ENCODE data around the gene AQP12B.
"Not testable (repeated sequence)": the region's sequence is repeated elsewhere in the genome, so short reads cannot be mapped to it uniquely, and the experiment has no call there.

AQP12B gene

GRCh38 chr2:240701091-240701735 is 18.5 kb upstream of the AQP12B start:
- no peak for DNase-seq

GRCh38 chr2:240700616-240701015 is 17.9 kb upstream of the AQP12B start:
- DNase-seq, result not testable (repeated sequence)

DNA sequence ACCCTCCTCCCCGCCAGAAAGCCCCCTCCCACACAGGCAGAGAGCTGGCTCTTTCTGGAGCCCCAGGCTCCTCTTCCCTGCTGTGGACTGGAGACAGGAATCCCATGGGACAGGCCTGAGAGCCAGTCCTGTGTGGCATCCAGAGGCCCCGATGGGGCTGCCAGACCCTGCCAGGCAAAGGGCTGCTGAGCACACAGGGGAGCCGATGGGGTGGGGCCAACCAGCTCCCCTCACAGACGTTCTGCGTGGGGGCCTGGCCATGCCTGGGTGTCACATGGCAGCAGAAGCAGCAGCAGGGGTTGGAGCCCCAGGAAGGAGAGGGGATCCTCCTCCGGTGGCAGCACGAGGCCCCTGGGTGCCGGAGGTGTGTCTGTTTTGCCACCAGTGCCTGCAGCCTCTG is 17.1 kb upstream of the AQP12B start:
- not testable (repeated sequence) for DNase-seq

GRCh38 chr2:240698852-240699561 is 16.3 kb upstream of the AQP12B start:
- DNase-seq, result not testable (repeated sequence)

GRCh38 chr2:240696469-240696868 is 13.8 kb upstream of the AQP12B start:
- DNase-seq, result not testable (repeated sequence)

- DNase-seq, result not testable (repeated sequence)
Measured at GRCh38 chr2:240695593-240695992, 12.9 kb upstream of the AQP12B start.

DNA sequence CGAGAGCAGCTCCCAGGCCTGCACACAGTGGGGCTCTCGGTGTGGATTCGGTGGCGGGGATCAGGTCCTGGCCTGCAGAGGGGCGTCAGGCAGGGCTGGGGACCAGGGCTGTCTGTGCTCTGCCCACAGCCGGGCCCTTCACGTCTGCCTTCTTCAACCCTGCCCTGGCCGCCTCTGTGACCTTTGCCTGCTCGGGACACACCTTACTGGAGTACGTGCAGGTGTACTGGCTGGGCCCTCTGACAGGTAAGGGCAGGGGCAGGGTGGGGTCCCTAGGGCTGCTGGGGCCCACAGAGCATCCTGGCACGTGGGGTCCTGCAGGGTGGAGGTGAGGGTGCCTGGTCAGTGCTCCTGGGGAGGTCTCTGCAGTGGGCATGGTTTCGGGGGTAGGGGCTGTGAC is 11.6 kb upstream of the AQP12B start:
- not testable (repeated sequence) for DNase-seq

DNA sequence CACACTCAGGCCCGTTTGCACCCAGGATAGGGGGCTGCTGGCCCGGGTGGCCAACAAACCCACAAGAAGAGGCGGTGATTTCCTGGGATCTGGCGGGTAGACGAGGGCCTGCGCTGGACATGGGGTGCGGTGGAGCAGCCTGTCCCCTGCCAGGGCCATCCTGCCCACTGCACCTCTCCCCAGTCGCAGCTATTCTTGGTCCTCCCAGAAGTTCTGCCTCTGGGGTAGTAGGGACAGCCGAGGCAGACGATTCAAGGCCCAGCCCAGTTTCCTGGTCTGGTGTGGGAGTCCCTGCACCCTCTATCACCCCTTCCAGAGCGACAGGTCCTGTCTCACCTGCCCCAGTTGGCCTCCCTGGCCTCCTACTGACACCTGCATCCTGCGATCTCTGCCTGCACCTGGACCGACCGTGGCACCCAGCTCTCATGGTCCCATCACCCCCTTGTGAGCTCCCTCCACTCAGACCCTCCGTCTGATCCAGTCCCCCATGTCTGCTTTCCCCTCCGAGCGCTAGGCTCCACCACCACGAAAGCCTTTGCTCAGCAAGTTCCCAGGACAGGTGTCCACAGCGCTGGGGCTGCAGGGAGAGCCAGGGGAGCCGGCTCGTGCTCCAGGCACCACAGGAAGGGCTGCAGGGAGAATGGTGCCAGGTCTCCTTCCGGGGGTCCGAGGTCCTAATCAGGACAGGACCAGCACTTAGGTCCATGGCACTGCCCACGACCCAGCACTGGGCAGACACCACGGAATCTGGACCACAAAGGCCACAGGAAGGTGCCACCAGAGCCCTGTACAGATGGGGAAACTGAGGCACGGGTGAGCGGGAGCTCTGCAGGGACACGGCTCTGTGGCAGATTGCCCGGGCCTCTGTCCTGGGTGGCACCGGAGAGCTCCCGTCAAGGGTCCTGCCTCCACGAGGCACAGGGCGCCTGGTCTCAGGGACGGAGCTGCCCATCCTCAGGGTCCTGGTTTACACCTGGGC is 10.2 kb upstream of the AQP12B start:
- DNase-seq, result not testable (repeated sequence)

- not testable (repeated sequence) for DNase-seq
Measured at GRCh38 chr2:240691631-240692420, 9.1 kb upstream of the AQP12B start, which contains the start of gene AQP12A. Gene AQP12A (plus strand): TSS chr2:240691866. CDS start chr2:240691914, 48 bp downstream.

DNA sequence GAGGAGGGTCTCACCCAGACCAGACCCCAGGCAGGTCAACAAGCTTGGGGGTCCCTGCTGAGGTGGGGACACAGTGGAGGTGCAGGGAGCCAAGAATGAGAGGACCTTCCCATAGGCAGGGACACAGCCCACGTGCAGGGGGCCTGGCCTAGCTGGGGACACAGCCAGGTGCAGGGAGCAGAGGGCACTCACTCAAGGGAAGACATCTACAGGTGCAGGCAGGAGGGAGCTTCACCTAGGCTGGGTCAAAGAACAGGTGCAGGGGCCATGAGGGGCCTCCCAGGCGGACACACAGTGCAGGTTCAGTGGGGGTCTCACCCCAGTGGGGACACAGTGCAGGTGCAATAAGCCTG is 8.4 kb upstream of the AQP12B start:
- DNase-seq, result not testable (repeated sequence)

GRCh38 chr2:240690421-240691074 is 7.9 kb upstream of the AQP12B start:
- not testable (repeated sequence) for DNase-seq

DNA sequence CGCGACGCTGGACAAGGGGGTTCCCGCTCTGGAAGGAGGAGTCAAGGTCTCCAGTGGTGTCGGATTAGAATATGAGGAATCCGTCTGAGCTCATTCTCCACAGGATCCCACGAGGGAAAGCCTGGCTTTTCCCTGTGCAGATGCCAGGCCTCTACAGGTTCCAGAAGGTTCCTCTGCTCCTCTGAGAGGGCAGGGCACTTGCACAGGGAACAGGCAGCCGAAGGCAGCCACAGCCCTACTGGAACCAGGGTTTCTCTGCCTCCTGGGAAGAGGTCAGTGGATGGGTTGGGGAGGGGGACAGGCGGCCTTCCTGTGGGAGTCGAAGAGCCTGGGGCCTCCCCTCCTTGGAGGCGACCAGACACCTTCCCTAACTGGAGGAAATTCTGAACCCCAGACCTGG is 7.3 kb upstream of the AQP12B start:
- no peak for DNase-seq

DNA sequence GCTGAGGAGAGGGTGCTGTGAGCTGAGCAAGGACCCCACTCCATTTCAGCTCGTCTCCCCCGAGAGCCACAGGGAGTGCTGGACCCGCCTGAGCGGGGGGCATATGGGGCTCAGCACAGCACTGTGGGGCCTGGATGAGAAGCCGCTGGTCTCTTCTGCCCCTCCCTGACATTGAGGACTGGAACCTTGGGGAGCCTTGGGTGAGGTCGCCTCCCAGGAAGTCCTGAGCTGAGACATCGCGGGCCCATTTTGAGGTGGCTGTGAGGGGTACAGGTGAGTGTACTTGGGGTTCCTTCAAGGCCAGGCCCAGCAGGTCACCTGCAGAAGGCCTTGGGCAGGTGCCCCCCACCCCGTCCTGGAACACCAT is 5.9 kb upstream of the AQP12B start:
- DNase-seq, result no peak

DNA sequence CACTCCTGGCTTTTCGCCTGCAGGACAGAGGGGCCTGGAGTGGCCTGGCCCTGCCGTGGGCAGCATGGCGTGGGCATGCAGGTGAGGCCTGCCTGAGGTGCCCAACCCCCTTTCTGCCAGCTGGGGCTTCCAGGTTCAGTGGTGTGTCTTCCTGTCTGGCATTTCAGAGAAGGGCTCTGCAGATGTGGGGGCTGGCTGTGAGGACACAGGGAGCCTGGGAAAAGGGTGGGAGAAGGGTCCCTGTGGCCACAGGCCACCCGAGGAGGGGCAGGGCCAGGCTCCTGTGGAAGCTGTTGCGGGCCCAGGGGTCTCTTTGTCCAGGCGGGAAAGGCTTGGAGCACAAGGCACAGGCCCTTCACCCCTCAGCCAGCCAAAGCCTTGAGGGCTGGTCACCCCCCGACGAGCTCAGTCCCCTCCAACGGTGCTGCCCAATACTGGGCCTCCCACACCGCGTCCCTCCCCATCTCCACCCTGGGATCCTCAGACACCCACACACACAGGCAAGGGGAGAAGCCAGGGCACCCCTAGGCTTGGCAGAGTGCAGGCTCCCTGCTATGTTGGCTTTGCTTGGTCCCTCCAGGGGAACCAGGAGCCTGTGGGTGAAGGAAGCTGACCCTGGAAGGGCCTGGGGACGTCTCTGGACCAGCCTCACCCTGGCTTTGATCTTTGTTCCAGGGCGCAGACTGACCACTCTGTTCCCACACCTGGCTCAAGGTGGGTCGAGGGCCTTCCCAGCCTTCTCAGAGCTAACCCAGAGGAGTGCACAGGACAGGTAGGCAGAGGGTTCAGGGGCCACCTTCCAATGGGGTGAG is 5.3 kb upstream of the AQP12B start:
- DNase-seq, result no peak

DNA sequence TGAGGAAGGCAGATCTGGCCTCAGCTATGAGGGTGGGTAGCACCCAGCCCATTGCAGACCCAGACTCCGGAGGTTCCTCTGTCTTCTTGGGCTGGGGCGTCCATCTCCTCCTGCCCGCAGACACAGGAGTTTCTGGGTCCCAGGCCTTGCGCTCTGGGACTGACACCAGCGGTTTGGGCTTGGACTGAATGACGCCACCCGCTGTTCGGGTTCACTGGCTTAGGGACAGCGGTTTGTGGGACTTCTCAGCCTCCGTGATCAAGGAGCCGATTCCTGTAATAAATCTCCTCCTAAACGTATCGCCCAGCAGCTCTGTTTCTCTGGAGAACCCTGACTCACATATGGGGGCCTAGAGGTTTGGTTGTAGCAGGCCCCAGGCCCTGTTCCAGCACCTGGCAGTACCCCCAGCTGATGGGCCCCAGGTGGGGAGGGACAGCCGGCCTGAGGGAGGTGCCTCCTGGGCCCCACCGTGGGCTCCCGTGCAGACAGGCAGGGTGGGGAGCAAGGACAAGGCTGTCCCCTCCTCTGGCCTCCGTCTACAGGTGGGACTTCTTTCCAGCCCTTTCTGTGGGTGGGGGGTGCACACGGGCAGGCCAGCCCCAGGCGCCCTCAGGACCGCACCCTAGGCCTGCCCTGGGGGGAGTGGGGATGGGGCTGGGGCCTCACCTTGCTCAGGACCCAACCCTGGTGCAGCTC is 4.5 kb upstream of the AQP12B start:
- no peak for DNase-seq

GRCh38 chr2:240686460-240686859 is 3.8 kb upstream of the AQP12B start:
- no peak for DNase-seq

DNA sequence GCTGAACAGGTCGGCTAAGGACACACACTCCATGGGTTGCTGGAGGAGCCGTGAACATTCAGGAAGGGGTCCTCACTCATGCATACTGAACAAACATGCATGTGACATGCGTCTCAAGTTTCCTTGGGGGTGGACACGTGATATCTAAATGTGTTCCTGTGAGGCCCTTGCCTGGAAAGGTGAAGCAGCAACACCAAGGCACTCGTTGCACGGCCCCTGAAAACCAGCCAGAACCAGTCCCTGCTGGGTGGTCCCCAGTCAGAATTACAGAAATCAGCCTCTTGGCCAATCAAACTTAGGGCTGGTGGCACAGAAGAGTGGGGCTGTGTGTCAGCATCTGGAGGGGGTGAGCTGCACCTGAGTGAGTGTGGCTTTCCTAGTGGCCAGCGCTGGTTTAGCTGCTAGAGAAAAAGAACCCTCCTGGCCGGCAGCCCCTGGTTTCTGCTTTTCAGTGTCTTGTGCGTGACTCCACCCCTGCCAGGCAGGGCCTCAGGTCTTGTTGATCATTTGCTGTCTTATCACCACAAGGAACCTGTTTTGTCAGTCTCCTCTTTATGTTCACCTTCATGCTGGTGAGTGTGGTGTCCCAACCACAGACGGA is 3.2 kb upstream of the AQP12B start:
- no peak for DNase-seq

GRCh38 chr2:240683980-240684728 is 1.5 kb upstream of the AQP12B start:
- not testable (repeated sequence) for DNase-seq

DNA sequence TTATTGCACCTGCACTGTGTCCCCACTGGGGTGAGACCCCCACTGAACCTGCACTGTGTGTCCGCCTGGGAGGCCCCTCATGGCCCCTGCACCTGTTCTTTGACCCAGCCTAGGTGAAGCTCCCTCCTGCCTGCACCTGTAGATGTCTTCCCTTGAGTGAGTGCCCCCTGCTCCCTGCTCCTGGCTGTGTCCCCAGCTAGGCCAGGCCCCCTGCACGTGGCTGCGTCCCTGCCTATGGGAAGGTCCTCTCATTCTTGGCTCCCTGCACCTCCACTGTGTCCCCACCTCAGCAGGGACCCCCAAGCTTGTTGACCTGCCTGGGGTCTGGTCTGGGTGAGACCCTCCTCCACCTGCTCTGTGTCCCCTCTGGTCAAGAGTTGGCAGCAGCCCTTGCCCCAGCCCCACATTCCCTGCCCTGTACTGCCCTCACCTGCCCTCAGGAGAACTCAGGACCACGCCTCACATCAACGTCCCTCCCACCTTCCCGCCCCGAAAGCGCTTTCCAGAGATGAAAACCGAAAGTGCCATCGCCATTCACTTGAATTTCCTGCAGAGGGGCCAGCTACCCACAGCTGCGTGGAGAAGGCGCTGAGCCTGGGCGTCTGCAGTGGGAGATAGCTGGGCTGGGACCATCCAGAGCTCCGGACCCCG is 769 bp upstream of the AQP12B start:
- DNase-seq, result not testable (repeated sequence)
